HG03066 (cell line): ENCODE results near the gene IRF2.
"Not testable (repeated sequence)": the region's sequence is repeated elsewhere in the genome, so short reads cannot be mapped to it uniquely, and the experiment has no call there.

Source experiments
- ATAC-seq: cut with Tn5 transposase; IDR thresholded peaks from one replicate; pipeline ENCODE4 v1.9.1; 2021; ENCODE audit warnings: low read depth; ENCODE audit not compliant: unreplicated experiment

Gene IRF2

GRCh38 chr4:184350964-184351363, 123.4 kb downstream of the IRF2 start:
- no peak for ATAC-seq

- no peak for ATAC-seq
These were observed 124.0 kb downstream of the IRF2 start for GRCh38 chr4:184350213-184350817.

GRCh38 chr4:184349283-184350039, 124.9 kb downstream of the IRF2 start:
- no peak for ATAC-seq

GRCh38 chr4:184348311-184349233, 125.8 kb downstream of the IRF2 start:
- ATAC-seq: no peak

- ATAC-seq: peak; percentile 77
These were observed 126.8 kb downstream of the IRF2 start for GRCh38 chr4:184347251-184348239.

DNA sequence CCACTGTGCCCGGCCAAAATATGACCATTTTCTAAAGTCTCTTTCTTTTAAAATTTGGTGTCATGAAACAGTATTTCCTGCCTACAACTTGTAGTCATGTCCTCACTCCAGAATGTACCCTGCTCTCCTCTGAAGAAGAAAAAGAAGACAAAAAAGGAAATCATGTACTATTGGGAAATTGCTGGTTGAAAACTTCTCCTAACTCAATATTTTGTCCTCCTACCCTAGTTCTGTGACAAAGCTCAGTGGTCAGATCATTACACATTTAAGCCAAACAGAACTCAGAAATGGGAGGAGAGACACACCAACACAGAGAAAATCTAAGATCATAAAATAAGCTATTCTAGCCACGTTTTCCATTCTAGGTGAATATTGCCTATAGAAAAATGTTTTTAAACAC, 127.7 kb downstream of the IRF2 start:
- ATAC-seq: no peak

DNA sequence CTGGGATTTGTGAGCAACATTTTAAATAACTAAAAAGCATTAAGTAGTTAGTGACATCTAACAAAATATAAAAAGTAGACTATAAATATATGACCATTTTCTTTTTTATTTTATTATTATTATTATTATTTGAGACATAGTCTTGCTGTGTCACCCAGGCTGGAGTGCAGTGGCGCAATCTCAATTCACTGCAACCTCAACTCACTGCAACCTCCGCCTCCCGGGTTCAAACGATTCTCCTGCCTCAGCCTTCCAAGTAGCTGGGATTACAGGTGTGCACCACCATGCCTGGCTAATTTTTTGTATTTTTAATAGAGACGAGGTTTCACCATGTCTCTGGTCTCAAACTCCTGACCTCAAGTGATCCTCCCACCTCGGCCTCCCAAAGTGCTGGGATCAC, 128.1 kb downstream of the IRF2 start:
- ATAC-seq: not testable (repeated sequence)

- ATAC-seq: no peak
These were observed 128.8 kb downstream of the IRF2 start for GRCh38 chr4:184345573-184345922.

DNA sequence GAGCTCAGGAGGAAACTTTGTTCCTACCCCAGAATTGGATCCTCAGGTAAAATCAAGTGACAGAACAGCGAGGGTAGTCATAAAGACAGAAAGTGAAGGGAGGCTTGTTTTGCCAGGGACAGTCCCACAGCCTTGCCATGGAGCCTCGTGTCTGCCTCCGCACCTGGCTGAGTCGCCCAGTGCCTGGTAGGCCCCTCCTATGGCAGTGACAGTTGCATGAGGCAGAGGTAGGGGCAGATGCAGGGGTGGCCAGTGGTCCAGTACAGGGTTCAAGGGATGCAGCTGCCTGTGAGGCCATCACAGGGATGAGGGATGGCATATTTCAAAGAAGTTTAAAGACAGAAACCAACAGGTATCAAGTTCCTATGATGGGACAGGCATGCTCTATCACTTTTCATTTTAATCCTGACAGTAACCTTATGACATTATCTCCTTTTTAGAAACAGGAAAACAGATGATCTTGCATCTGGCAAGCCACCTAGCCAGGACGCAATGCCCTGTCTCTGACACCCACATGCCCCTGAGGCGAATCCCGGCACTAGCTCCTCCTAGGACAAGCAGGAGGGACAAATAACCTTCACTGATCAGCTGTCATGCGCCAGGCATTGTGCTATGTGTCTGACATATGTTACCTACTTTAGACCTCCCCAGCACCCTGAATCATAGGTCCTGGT, 129.3 kb downstream of the IRF2 start:
- no peak for ATAC-seq

GRCh38 chr4:184344435-184344834, 129.9 kb downstream of the IRF2 start:
- no peak for ATAC-seq

DNA sequence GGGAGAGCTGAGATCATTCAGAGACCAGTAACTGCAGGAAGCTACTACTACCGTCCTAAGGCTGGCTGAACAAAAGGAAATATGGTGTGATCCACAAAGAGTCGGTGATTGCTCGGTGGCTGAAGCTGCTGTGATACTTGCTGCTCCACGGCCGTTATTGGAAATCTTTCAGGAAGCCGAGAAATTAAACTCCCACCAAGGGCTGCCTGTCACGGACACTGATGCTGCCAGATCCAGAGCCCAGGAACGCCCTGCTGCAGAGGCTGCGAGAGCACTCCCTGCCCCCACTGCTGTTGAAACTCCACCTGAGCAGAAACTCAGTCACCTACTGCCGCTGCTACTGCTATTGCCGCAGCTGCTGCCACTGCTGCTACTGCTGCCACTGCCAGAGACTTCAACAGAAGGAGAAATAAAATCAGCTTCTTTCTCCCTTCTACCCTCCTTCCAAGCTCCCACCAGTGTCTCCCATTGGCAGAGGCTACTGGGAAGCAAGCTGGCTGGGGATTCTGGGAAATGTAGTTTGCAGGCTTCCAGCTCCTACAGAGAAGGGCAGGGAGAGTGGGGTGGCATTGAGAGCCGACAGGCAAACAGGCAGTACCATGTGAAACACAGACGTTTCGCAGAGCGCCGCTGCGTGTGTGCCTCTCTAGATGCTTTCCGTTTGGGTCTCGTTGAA, 130.7 kb downstream of the IRF2 start:
- peak; percentile 42 for ATAC-seq

DNA sequence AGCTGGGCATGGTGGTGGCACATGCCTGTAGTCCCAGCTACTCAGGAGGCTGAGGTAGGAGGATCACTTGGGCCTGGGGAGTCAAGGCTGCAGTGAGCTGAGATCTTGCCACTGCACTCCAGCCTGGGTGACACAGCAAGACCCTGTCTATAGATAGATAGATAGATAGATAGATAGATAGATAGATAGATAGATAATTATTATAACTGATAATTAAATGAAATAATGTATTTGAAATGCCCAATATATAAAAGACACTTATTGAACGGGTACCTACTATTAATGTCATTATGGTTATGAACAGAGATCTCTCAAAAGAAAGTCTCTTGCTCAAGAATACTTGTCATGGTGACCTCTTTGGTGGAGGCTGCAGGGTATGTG, 131.5 kb downstream of the IRF2 start:
- ATAC-seq: not testable (repeated sequence)

DNA sequence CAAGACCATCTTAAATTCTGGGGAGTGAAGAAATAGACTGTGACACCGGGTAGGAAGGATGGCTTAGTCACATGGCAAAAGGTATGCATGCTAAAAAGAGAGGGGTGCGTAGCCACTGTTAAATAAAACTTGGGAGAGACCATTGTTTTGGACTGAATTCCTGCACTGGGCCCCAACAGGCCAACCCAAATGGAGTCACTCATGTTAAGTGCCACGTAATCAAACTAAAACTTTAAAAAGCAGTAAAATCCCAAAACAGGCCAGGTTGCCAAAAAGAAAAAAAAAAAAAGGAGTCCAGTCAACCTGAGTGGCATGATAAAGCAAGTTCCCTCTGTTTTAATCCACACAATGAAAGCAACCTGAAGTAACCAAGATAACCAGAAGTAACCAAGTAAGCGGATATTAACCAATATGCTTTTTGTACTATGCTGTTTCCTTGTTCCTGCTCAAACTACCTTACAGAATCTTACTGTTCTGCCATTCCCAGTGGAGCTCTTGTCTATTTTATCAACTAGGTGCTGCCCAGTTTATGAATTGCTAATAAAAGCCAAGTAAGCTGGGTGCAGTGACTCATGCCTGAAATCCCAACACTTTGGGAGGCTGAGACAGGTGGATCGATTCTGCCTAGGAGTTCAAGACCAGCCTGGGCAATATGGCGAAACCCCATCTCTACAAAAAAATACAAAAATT, 132.0 kb downstream of the IRF2 start:
- no peak for ATAC-seq

DNA sequence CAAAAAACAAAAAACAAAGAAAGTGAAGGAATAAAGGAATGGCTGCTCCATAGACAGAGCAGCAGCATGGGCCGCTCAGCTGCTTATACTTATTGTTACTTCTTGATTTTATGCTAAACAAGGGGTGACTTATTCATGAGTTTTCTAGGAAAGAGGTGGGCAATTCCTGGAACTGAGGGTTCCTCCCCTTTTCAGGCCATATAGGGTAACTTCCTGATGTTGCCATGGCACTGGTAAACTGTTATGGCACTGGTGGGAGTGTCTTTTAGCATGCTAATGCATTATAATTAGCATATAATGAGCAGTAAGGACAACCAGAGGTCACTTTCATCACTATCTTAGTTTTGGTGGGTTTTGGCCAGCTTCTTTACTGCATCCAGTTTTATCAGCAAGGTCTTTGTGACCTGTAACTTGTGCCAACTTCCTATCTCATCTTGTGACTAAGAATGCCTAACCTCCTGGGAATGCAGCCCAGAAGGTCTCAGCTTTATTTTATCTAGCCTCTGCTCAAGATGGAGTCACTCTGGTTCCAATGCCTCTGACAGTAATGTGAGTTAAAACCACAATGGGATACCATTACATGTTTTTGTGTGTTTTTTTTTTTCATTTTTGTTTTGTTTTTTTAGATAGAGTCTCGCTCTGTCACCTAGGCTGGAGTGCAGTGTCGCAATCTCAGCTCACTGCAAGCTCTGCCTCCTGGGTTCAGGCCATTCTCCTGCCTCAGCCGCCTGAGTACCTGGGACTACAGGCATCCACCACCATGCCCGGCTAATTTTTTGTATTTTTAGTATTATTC, 134.8 kb downstream of the IRF2 start:
- ATAC-seq: not testable (repeated sequence)

GRCh38 chr4:184337907-184338306, 136.4 kb downstream of the IRF2 start:
- ATAC-seq: no peak
